ENCODE measurements around the gene ADAT1. TPM values are rescaled to one million over a fixed set of nuclear protein-coding genes. Genes with fewer than 3 reads are reported as not detected.

The ADAT1 gene
- total and polyA plus RNA-seq, 2 experiments from 2014 or later, result 21.2 to 37.9 TPM

DNA sequence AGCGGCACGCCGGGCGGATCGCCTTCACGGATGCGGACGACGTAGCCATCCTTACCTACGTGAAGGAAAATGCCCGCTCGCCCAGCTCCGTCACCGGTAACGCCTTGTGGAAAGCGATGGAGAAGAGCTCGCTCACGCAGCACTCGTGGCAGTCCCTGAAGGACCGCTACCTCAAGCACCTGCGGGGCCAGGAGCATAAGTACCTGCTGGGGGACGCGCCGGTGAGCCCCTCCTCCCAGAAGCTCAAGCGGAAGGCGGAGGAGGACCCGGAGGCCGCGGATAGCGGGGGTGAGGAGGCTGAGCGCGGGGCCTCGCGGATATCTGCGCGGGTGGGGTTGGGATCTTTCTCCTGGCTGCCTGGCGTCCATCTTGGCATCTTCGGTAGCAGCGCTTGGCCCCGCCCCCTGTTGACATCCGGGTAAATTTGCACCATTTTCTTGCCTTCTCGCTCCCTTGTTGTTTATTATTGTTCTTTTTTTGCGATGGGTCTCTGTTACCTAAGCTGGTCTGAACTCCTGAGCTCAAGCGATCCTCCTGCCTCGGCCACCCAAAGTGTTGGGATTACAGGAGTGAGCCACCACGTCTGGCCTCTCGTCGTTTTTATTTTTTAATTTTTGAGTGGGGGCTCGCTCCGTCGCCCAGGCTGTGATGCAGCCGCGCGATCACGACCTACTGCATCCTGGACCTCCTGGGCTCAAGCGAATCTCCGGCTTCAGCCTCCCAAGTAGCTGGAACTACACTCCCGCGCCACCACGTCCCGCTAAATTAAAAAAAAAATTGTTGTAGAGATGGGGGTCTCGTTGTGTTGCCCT is 25.4 kb upstream of the ADAT1 start:
- peak; percentile 92 for DNase-seq (ENCODE audit: low spot score)
- peaks cover 62% of the 10 kb centered on the region for H4K20me1 ChIP-seq (ENCODE audit: insufficient read depth, poor library complexity, severe bottlenecking)
- peaks cover 86% of the 10 kb centered on the region for H3K79me2 ChIP-seq
- H3K9me3 ChIP-seq (ENCODE audit: low read depth), result no peaks in the 10 kb centered on the region
- TF ChIP-seq, protein P1, sequence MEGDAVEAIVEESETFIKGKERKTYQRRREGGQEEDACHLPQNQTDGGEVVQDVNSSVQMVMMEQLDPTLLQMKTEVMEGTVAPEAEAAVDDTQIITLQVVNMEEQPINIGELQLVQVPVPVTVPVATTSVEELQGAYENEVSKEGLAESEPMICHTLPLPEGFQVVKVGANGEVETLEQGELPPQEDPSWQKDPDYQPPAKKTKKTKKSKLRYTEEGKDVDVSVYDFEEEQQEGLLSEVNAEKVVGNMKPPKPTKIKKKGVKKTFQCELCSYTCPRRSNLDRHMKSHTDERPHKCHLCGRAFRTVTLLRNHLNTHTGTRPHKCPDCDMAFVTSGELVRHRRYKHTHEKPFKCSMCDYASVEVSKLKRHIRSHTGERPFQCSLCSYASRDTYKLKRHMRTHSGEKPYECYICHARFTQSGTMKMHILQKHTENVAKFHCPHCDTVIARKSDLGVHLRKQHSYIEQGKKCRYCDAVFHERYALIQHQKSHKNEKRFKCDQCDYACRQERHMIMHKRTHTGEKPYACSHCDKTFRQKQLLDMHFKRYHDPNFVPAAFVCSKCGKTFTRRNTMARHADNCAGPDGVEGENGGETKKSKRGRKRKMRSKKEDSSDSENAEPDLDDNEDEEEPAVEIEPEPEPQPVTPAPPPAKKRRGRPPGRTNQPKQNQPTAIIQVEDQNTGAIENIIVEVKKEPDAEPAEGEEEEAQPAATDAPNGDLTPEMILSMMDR (IDR thresholded peaks at IDR 0.05; ENCODE audit: poor library complexity), result no peak
- TF ChIP-seq EZH2phosphoT487 (IDR thresholded peaks at IDR 0.05; ENCODE audit: low read depth, severe bottlenecking, unreplicated experiment), result no peak
- no peak for TF ChIP-seq EZH2 (IDR thresholded peaks at IDR 0.05; ENCODE audit: borderline replicate concordance)
- no peaks in the 10 kb centered on the region for H3K9me2 ChIP-seq (replicated peaks; ENCODE audit: insufficient read depth)
- peak overlapping the region; percentile 70 for H3K4me3 ChIP-seq
- H2AFZ ChIP-seq, result peak overlapping the region; percentile 49
- no peaks in the 10 kb centered on the region for H3K27me3 ChIP-seq
- no peaks in the 10 kb centered on the region for H3K36me3 ChIP-seq (replicated peaks; ENCODE audit: insufficient read depth, low read depth)
- H3K4me1 ChIP-seq (ENCODE audit: insufficient read depth), result peaks cover 18% of the 10 kb centered on the region
- peak overlapping the region; percentile 98 for H3K27ac ChIP-seq
- 2% methylated on average over 52 of the region's 62 CpGs for WGBS (ENCODE audit: low lambda C conversion rate, missing lambda C conversion rate)
- H3K4me2 ChIP-seq, result peak overlapping the region; percentile 77

DNA sequence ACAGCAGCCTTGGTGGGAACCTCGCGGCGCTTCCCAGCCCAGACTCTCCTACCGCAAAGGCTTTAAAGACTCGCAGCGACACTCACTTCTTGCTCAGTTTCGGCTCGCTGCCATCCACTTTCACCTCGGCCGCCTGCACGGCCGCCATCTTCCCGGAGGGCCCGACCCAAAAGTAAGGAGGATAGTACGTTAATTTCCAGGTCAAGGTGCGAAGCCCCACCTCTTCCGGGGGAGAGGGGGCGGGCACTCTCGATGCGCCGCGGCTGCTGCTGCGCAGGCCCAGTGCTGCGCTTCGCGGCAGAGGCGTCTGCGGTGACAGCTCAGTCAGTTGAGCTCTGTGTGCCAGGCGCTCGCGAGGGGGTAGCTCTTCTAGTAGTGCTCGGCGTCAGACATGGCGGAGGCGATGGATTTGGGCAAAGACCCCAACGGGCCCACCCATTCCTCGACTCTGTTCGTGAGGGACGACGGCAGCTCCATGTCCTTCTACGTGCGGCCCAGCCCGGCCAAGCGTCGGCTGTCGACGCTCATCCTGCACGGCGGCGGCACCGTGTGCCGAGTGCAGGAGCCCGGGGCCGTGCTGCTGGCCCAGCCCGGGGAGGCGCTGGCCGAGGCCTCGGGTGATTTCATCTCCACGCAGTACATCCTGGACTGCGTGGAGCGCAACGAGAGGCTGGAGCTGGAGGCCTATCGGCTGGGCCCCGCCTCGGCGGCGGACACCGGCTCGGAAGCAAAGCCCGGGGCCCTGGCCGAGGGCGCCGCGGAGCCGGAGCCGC is 24.6 kb upstream of the ADAT1 start, which contains the start of the genes KARS1 and TERF2IP:
TSS of gene KARS1 (minus strand) at position 174 of the 773 bp plus-strand sequence. CDS start at position 148, 26 bp downstream.
TSS of gene TERF2IP (plus strand) at position 282 of the 773 bp plus-strand sequence. CDS start at position 392, 110 bp downstream.
- Histone ChIP-seq H3K36me3 (replicated peaks; ENCODE audit: insufficient read depth, low read depth) (no peaks in the 10 kb centered on the region), H3K4me1 (ENCODE audit: insufficient read depth) (peaks cover 18% of the 10 kb centered on the region), H3K4me3 (peak within 1 kb of the TSS; percentile 76), H3K9me3 (ENCODE audit: low read depth) (no peaks in the 10 kb centered on the region), H4K20me1 (ENCODE audit: insufficient read depth, poor library complexity, severe bottlenecking) (peaks cover 54% of the 10 kb centered on the region), H2AFZ (peak within 1 kb of the TSS; percentile 76), H3K9me2 (replicated peaks; ENCODE audit: insufficient read depth) (no peaks in the 10 kb centered on the region), H3K79me2 (peaks cover 86% of the 10 kb centered on the region), H3K27ac (peak within 1 kb of the TSS; percentile 98), H3K27me3 (no peaks in the 10 kb centered on the region), H3K4me2 (peak within 1 kb of the TSS; percentile 92)
- TF ChIP-seq, protein P1 (IDR thresholded peaks at IDR 0.05; ENCODE audit: poor library complexity), result no peak
- TF ChIP-seq EZH2phosphoT487 (IDR thresholded peaks at IDR 0.05; ENCODE audit: low read depth, severe bottlenecking, unreplicated experiment) (no peak), EZH2 (IDR thresholded peaks at IDR 0.05; ENCODE audit: borderline replicate concordance) (no peak)
- peak; percentile 96 for DNase-seq (ENCODE audit: low spot score)
- under 1% methylated on average over 76 of the region's 76 CpGs for WGBS (ENCODE audit: low lambda C conversion rate, missing lambda C conversion rate)

DNA sequence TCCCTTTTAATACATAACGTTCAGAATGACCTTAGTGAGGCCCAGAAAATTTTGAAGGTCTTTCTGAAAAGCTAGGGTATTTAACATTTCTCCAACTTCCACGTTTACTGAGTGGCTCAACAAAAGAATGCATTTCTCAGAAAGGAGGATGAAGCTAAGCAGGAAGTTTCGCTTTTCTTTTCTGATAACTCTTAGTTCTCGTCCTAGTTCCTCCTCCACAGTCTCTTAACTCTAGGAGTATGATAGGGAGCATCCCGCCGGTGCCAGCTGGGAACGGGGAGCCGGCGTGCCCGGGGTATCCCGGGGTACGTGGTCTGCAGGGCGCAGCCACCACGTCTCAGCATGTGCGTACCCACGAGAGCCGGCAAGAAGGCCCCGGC is 24.0 kb upstream of the ADAT1 start:
- peaks cover 86% of the 10 kb centered on the region for H3K79me2 ChIP-seq
- H3K9me3 ChIP-seq (ENCODE audit: low read depth), result no peaks in the 10 kb centered on the region
- H4K20me1 ChIP-seq (ENCODE audit: insufficient read depth, poor library complexity, severe bottlenecking), result peaks cover 51% of the 10 kb centered on the region
- under 1% methylated on average over 18 of the region's 18 CpGs for WGBS (ENCODE audit: low lambda C conversion rate, missing lambda C conversion rate)
- H3K27ac ChIP-seq, result peak overlapping the region; percentile 82
- H2AFZ ChIP-seq, result peak overlapping the region; percentile 76
- peaks cover 18% of the 10 kb centered on the region for H3K4me1 ChIP-seq (ENCODE audit: insufficient read depth)
- H3K36me3 ChIP-seq (replicated peaks; ENCODE audit: insufficient read depth, low read depth), result no peaks in the 10 kb centered on the region
- DNase-seq (ENCODE audit: low spot score), result no peak
- TF ChIP-seq EZH2phosphoT487 (IDR thresholded peaks at IDR 0.05; ENCODE audit: low read depth, severe bottlenecking, unreplicated experiment) (no peak), EZH2 (IDR thresholded peaks at IDR 0.05; ENCODE audit: borderline replicate concordance) (no peak)
- TF ChIP-seq, protein P1 (IDR thresholded peaks at IDR 0.05; ENCODE audit: poor library complexity), result no peak
- no peaks in the 10 kb centered on the region for H3K9me2 ChIP-seq (replicated peaks; ENCODE audit: insufficient read depth)
- H3K4me3 ChIP-seq, result peak overlapping the region; percentile 76
- no peaks in the 10 kb centered on the region for H3K27me3 ChIP-seq
- H3K4me2 ChIP-seq, result peak overlapping the region; percentile 92

Measured in hepatocyte (in vitro differentiated cells).